Kidney tubule cell (primary cell): ENCODE data around the gene AFF2.
"Not testable (repeated sequence)": the region's sequence is repeated elsewhere in the genome, so short reads cannot be mapped to it uniquely, and the experiment has no call there.

ENCODE experiments used
- DNase-seq: peaks from one replicate; pipeline ENCODE4 v3.0.0-alpha.2; 2018; ENCODE audit warnings: low spot score

The AFF2 gene

DNA sequence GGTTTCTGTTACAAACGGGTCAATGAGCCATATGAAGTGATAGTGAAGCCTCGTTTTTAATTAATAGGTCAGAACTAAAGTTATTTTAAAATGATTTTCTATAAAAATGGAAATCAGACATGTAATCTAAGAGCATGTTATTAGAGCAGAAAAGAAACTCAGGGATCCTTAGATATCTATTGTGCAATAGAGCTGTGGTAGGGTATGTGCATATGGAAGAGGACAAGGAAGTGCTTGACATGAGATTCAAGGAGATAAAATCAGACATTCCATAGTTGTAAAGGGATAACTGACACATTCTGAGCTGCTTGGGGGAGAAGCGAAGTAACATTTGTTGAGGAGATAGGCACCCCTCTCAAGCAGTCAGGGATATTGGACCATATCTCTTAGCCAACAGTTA lies 143.0 kb downstream of the AFF2 start:
- no peak for DNase-seq

DNA sequence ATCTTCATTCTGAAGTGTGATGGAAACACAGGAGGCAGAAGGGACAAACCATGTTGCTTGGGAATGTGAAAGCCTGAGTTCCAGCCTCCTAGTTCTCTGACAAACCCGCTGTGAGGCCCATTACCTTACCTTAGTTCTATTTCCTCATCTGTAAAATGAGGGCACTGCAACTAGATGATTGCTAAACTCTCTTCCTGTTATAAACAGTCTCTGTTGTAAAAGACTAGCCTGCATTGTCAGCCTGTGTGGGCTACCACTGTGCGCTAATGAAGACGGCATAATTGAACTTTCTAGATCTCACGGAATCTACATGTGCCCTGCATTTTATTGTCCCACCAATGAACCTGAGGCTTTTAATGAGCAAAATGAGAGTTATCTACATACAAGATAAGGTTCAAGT lies 147.2 kb downstream of the AFF2 start:
- DNase-seq, result no peak

DNA sequence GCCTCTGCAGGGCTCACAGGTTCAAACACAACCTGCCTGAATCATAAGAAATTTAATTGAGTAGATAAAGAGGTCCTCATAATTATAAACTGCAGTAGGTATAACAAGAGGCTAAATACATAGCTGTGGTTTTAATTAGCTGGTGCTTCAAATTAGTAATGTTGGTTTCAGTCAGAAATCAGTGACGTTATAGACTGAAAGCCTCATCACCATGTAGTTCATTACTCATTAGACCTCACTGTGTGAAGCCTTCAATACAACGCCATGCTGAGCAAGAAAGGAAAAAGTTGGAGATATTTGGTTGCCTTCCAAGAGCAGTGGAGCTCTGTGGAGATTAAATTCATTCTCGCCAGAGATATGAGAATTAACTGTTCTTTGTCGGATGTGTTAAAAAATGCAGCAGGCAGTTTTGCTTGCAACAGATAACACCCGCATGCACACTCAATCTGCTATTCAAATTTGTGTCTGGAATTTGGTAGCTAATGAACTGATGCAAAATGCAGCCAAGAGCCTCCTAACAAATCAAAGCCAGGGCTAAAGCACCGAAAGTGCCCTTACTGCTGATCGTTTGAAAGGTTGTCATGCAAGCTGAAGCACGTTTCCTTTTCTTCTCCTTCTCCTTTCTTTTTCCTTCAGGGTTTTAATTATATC lies 148.9 kb downstream of the AFF2 start:
- no peak for DNase-seq

DNA sequence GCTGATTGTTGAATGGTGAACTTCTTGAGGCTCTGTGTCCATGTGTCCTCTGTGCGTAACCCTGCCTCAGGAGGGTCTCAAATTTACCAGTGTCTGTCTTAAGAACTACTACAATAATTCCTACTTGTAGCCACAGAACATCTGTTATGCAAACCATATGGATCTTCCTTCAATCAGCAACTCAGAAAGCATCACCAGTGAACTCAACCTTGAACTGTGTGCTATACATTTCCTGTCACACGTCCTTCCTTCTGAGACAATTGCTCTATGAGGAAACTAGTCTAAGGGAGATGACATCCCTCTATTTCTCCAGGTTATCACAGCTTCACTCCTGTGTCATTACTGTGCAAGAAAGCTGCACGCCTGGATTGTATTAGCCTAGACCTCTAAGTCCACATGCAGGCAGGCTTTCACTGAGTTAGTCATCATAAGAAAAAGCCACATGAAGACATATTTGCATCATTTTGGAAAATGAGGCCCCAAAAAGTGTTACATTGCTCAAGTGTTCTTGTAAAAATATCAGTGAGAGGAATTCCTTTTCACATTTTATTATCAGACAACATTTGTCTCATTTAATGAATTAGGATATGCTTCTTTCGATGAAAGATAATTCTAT lies 157.8 kb downstream of the AFF2 start:
- DNase-seq, result no peak

DNA sequence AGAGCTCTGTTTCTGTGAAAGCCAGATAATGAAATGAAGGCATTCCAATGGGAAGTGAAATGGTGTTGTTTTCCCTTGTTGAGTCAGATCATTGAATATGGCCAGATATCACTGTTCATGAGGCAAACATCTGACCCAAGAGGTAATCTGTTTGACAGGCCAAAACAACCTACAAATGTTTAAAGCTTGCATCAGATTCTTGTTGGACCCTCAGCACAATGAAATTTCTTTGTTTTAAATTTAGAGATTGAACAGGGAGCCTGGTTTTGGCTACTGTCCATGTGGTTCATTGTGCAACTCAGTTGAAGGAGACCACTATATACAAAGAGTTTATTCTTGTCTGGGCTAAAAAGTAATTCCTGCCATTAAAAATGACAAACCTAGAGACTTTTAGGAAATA lies 159.1 kb downstream of the AFF2 start:
- no peak for DNase-seq

DNA sequence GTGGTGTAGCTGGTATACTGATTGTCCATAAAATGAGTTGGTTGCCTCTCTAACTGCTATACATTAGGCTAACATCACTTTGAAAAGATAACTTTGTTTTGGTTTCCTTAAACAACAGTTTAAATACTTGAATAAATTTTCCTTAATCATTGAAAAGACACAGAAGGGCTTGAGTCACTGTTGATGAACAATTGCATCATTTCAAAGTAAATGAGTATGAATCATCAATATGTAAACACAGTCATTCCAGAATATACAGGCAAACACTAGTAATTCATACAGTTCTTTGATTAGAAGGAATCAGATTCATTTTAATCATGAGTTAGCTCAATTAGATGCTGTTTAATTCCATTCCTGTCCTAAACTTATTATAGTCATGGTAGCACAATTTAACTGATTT lies 160.6 kb downstream of the AFF2 start:
- DNase-seq, result no peak

DNA sequence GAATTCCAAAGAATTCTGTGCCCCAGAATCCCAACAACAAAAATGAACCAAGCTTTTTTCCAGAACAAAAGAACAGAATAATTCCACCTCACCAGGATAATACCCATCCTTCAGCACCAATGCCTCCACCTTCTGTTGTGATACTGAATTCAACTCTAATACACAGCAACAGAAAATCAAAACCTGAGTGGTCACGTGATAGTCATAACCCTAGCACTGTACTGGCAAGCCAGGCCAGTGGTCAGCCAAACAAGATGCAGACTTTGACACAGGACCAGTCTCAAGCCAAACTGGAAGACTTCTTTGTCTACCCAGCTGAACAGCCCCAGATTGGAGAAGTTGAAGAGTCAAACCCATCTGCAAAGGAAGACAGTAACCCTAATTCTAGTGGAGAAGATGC lies 161.6 kb downstream of the AFF2 start:
- DNase-seq, result no peak

DNA sequence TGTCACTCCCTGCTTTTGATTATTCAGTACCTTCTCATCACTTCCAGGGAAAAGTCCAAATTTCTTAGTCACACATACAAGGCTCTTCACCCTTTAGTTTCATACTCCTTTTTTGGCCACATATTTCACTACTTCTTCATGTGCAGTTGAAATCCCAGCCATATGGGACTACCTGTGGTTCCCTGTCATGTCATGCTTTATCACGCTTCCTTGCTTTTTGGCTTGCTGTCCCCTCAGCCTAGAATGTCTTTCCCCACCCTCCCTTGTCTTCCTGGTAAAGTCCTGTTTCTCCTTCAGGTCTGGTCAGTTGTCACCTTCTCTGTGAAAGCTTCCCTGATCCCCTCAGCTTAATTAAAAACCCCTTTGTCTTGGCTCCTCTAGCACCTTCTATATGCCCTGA lies 163.8 kb downstream of the AFF2 start:
- no peak for DNase-seq

DNA sequence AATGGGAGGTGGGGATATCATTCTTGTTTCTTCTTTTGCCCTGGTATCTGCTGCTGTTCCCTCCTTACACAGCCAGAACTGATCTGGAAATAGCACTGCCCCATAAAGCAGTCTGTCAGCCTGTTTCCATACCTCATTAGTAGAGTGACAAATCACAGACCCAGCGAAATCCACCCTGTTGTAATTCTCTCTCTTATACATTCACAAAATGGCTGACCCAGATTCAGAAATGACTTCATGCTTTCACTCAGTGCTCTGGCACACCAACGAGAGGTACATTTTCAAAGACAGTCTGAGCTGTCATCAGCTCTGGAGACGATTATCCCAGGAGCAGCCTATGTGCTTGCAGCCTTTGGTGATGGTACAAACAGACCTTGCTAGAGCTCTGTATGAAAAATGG lies 164.6 kb downstream of the AFF2 start:
- DNase-seq, result no peak

DNA sequence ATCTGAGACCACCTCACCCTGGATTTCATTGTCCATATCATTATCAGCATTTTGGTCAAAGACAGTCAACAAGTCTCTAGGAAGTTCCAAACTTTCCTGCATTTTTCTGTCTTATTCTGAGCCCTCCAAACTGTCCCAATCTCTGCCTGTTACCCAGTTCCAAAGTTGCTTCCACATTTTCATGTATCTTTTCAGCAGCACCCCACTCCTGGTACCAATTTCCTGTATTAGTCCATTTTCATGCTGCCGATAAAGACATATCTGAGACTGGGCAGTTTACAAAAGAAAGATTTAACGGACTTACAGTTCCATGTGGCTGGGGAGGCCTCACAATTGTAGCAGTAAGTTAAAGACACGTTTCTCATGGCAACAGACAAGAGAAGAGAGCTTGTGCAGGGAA lies 168.8 kb downstream of the AFF2 start:
- not testable (repeated sequence) for DNase-seq

DNA sequence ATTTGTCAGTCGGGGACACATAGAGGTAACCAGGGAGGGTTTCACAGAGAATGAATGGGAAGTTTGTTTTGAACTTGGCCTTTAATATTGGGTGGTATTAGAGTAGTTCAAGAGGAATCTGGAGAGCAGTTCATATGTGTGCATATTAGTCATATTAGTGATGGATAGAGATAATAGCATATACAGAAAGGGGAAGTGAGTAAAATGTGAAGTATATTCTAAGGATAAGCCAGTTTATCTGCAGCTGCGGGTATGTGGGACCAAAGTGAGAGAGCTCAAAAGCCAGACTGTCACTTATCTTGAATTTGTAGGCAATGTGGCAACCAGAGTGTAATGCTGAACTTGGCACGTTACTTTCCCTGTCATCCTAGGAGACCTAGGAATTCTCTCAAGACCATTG lies 169.9 kb downstream of the AFF2 start:
- no peak for DNase-seq

DNA sequence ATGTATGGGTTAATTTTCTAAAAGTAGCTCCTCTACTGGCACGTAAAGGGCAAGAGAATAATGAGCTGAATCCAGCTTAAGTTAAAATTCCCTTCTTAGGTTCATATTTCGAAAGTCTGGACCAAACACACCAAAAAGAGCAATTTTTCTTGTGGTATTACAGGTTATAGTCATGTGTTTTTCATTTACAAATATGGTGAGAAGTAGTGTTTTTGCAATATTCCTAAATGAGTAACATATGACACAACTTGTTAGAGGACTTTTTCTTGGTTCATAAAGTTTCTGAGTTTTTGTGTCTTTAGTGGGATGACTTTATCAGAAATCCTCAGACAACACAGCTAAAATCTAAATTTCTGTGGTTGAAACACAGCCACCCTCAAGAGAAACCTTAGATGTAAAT lies 172.1 kb downstream of the AFF2 start:
- no peak for DNase-seq

DNA sequence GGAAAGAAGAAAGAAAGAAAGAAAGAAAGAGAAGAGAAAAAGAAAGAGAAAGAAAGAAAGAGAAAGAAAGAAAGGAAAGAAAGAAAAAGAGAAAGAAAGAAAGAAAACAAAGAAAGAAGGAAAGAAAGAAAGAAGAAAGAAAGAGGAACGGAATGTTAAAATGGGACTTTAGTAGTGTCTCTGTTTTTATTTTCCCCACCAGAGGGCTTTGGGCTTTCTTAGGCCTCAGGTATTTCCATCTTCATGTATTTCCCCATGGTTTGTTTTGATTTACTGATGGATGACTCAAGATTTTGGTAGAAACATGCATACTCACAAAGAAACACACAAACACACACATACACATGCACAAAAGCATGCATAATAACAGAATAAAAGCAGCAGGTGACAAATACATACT lies 181.2 kb downstream of the AFF2 start:
- DNase-seq, result no peak

DNA sequence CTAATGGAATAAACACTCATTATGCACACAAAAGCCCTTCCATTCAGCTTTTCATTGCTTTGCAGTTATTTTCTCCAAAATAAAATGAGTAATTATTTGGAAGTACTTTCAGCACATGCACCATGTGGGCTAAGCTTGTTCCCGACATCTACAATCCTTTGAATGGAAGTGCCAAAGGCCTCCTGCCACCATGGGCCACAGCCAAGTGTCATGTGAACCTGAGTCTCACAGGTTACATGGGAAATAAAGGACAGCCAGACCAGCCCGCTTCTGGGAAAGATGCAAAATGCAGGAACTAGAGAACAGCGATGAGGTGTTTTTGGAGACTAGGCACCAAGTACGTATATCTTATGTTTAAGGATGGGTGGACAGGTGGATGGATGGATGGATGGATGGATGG lies 181.8 kb downstream of the AFF2 start:
- no peak for DNase-seq

DNA sequence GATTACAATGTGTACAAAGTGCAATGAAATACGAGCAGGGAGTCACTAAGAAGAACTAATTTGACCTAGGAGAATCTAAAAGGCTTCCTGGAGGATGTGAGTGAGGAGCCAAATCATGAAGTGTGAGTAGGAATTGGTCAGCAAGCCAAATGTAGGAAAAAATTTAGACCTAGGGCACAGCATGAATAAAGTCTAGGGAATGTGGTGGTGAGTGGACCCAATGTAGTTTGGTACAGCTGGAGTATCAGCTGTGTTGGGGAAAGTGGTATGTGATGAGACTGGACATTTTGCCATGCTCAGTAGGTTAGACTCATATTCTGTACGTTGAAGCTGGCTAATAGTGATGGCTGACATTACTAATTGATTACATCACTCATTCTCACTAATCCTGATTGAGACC lies 191.0 kb downstream of the AFF2 start:
- DNase-seq, result peak; percentile 2

DNA sequence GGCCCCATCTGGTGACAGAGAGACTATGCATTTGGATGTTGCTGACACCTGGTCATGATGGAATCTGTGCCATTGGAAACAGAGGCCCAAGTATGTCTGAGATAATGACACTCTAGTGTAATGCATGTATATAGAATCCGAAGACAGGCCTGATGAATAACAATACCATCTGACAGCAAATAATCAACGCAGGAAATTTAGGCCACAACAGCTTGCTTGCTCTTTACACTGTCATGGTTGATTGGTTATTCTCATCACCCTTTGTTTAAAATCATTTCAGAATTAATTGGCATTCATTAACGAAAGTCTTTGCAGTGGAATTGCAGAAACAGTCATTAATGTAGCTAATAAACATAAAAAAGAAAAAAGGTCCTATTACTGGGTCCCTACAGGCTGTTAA lies 194.8 kb downstream of the AFF2 start:
- DNase-seq, result no peak

DNA sequence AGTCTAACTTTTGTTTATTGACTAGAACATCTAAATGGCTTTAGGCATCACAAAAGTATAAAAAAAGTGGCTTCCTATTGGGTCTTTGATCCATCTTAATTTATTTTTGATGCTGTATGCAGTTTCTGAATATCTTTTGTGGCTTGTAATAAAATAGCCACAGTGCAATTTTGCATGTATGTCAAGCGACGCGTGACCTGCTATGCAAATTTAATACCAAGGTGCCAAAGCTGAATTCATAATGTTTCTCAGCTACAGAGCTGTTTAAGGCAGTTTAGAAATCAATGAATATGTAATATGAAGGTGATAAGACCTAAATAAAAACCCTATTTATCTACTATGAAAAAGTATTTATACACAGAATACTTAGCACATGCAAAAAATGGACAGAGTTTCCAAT lies 197.8 kb downstream of the AFF2 start:
- no peak for DNase-seq

DNA sequence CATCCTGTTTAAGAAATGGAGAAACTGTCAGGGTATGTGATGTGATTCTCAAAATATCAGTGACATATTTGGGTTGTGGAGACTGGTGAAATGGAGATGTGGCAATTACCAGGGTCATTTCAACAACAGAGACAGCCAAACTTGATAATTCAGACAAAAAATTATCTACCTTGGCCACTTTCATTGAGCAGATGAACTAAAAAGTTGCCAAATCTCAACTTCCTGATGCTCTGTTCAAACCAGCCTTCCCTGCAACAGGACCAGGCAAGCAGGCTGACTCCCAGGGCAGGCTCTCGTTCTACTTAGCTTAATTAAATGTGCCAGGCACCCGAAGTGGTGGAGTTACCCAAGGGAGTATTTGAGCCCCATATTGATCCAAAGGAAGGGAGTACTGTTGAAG lies 199.6 kb downstream of the AFF2 start:
- DNase-seq, result no peak

DNA sequence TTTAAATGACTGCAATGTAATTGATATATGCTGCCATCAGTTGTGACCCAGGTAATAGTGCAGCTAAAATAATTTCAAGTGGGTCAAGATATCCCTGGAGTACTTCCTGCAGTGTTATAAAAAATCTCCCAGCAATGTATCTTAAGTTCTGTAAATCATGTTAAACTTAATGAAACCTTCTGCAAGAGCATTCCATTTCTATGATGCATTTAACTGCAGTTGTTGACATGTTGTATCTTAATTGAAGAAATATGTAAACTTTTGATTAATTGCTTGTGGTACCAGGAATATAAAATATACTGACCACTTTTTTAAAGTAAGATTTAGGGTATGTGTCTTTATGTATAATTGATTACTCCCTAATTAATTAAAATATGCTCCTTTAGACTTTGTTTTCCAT lies 213.6 kb downstream of the AFF2 start:
- no peak for DNase-seq

DNA sequence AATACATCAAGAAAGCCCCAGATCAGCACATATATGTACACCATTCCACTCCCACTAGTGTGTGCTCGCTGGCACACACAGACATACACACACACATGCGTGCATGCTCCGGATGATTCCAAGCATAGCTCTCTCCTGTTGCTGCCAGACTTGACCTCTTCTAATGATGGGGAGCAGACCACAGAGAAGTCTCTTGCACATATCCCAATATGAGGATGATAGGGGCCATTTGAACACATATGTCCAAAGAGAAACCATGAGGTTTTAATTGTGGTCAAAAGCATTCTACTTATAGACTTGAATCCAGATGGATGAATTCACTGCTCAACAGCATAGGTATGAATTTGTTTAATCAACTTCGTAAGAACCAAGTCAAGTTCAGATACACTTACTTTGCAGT lies 214.9 kb downstream of the AFF2 start:
- DNase-seq, result no peak

DNA sequence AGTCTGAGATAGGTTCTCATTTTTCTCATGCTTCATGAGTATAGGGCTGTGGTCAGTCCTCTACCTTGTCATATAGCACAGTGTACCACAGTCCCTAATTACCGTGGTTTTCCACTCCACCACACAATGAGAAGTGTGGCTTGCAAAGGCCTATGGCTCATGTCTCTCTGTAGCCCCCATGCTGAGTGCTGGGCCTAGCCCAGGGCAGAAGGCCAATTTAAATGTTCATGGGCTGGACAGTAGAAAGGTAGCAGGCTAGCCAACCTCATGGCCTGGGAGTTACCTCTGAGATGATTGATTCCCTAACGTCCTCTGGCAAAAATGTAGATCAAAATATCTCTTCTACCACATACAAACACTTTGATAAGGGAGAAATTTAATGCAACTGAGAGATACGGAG lies 222.5 kb downstream of the AFF2 start:
- no peak for DNase-seq

DNA sequence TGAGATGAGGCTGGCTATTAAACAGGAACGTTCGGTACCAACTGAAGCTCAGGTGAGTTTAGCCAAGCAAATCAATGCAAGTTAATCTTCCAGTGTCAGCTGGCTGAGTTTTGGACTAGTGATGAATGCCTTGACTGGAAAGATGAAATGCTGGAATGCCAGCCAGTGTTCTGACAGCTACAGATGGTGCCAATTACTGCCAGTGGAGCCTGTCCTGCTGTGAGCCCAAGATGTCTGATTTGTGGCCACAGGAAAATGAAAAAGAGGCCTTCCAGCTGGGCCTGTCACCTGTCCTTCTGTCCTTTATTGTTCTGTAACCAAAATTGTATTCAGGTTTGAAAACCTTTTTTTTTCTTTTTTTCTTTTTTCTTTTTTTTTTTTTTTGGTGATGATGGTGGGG lies 223.1 kb downstream of the AFF2 start:
- no peak for DNase-seq

DNA sequence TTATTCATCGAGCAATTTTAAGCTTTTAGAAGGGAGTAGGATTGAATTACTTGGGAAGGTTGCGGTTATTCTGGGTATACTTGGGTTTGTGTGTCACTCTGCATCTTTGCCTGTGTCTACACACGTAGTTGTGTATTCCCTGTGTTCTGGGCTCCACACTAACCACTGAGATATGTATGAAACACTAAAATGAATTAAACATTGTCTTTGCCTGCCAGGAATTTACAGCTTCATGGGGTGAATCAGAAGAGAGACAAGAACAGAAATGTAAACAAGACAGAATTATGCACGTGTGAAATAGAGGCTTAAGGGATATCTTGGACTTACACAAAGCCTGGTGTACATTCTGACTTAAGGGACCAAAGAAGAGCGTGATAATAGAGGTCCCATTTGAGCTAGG lies 228.5 kb downstream of the AFF2 start:
- DNase-seq, result no peak

DNA sequence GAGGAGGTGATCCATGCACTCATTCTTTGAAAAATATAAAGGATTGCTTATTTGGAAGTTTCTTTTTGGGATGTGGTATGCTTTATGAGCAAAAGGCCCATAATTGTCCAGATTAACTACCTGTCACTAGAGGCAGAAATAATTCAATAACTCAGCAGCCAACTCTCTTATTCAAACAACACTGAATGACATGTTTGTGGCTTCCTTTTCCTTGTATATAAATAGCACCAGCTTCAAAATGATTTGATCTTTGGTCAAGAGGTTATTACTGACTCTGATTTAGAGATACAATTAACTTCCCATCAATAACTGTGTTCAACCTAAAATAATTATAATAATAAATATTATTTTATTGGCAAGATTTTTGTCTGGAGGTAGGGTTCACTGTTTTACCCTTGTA lies 232.3 kb downstream of the AFF2 start:
- no peak for DNase-seq

DNA sequence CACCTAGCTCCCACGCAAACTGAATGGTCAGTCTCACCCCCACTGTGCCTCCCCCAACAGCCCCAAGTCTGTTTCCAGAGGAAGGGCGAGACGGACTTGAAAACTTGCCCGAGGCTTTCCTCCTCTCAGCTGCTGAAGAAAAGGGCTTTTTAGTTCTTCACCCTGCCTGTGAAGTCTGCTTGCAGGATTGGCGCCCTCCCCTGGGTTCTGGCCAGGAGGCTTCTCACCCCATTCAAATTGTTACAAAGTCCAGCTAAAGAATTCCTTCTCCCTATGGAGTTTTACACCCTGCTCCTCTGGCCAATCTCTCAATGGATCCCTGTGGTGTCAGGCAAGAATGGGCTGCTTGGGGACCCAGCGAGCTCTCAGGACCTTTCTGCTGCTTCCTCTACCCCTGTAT lies 241.0 kb downstream of the AFF2 start:
- no peak for DNase-seq
